Ectodermal cell (in vitro differentiated cells): Measurements from ENCODE around the gene MAGI1.

Experiments used
- H3K27ac ChIP-seq: 2 replicates; pipeline ENCODE4 v1.7.0; 2013; ENCODE audit warnings: mild to moderate bottlenecking, low read depth, low read length; ENCODE audit not compliant: insufficient read depth, poor library complexity, severe bottlenecking
- H3K27me3 ChIP-seq: 2 replicates; pipeline ENCODE4 v1.7.0; 2013; ENCODE audit warnings: mild to moderate bottlenecking, low read length; ENCODE audit not compliant: insufficient read depth, control insufficient read depth, poor library complexity, severe bottlenecking
- H3K36me3 ChIP-seq: one replicate; pipeline ENCODE4 v1.7.0; 2013; ENCODE audit warnings: low read length; ENCODE audit not compliant: control insufficient read depth, insufficient read depth
- H3K4me1 ChIP-seq: one replicate; pipeline ENCODE4 v1.7.0; 2013; ENCODE audit warnings: low read length; ENCODE audit not compliant: control insufficient read depth, insufficient read depth
- H3K4me3 ChIP-seq: 2 replicates; pipeline ENCODE4 v1.7.0; 2013; ENCODE audit warnings: low read depth, low read length, control low read depth; ENCODE audit not compliant: insufficient read depth
- H3K9me3 ChIP-seq: 2 replicates; pipeline ENCODE4 v1.7.0; 2013; ENCODE audit warnings: mild to moderate bottlenecking, low read length, moderate library complexity; ENCODE audit not compliant: control insufficient read depth
- WGBS, 2 experiments: methylation state at CpG; one replicate each; pipeline ENCODE4 v1.1.7; 2013; ENCODE audit warnings: missing lambda C conversion rate in 2 of 2; 5-methylcytosine and 5-hydroxymethylcytosine counted together

Gene MAGI1

DNA sequence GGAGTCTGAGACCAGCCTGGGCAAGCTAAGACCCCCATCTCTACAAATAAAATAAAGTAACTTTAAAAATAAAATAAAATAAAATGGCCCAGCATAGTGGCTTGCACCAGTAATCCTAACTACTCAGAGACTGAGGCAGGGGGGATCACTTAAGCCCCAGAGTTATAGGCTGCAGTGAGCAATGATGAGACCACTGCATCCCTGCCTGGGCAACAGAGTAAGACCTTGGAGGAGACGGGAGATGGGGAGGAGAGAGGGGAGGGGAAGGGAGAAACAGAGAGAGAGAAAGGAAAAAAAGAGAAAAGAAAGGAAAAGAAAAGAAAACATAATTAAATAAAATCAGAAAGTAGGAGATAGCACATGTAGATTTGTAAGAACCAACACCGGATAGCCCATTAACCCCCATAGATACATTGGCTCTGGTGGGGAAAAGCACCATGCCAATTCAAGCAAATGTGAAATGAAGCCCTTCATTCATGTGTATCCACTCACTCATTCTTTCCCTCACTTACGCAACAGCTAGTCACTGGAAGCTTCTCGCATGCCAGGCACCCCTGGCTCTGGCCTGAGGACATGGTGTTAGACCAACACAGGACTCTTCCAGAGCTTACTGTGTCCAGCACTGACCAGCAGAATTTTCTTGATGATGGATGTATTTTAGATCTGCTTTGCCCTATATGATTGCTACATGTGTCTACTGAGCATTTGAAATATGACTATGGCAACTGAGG lies 183.2 kb downstream of the MAGI1 start:
- no peak overlapping the region for H3K4me3 ChIP-seq
- no peaks in the 10 kb centered on the region for H3K36me3 ChIP-seq
- H3K27me3 ChIP-seq: no peaks in the 10 kb centered on the region
- H3K27ac ChIP-seq: no peak overlapping the region
- no peaks in the 10 kb centered on the region for H3K9me3 ChIP-seq
- no peaks in the 10 kb centered on the region for H3K4me1 ChIP-seq
- 92 to 93% methylated on average over 3 of the region's 4 CpGs for WGBS, 2 experiments

GRCh38 chr3:65854606-65855304 lies 184.0 kb downstream of the MAGI1 start:
- Histone ChIP-seq H3K36me3 (no peaks in the 10 kb centered on the region), H3K27me3 (no peaks in the 10 kb centered on the region), H3K4me1 (no peaks in the 10 kb centered on the region), H3K27ac (no peak overlapping the region), H3K4me3 (no peak overlapping the region), H3K9me3 (no peaks in the 10 kb centered on the region)
- 73% methylated on average over 8 of the region's 8 CpGs for WGBS, 2 experiments

GRCh38 chr3:65851827-65852226 lies 186.9 kb downstream of the MAGI1 start:
- H3K27ac ChIP-seq: no peak overlapping the region
- H3K9me3 ChIP-seq: no peaks in the 10 kb centered on the region
- no peak overlapping the region for H3K4me3 ChIP-seq
- WGBS, 2 experiments: 92 to 98% methylated on average over 3 to 4 of the region's 4 CpGs
- H3K36me3 ChIP-seq: no peaks in the 10 kb centered on the region
- no peaks in the 10 kb centered on the region for H3K27me3 ChIP-seq
- no peaks in the 10 kb centered on the region for H3K4me1 ChIP-seq

DNA sequence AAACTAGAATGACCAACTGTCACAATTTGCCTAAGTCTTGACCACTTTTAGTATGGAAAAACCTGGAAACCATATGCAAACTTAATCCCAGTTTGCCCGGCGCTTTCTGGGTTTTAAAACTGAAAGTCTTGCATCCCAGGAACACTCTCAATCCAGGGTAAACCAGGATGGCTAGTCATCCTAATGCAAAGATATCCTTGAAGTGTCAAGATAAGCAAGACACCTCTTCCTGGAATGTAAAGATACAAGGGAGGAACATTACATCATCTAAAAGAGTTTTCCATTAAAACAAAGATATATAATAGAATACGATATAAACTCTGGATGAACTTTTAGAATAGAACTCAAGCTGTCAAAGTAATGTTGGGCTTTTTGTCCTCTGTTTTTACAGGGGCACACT lies 188.5 kb downstream of the MAGI1 start:
- no peaks in the 10 kb centered on the region for H3K4me1 ChIP-seq
- WGBS, 2 experiments: 94 to 95% methylated on average over 3 of the region's 3 CpGs
- H3K27me3 ChIP-seq: no peaks in the 10 kb centered on the region
- no peak overlapping the region for H3K4me3 ChIP-seq
- H3K27ac ChIP-seq: no peak overlapping the region
- H3K9me3 ChIP-seq: no peaks in the 10 kb centered on the region
- no peaks in the 10 kb centered on the region for H3K36me3 ChIP-seq

DNA sequence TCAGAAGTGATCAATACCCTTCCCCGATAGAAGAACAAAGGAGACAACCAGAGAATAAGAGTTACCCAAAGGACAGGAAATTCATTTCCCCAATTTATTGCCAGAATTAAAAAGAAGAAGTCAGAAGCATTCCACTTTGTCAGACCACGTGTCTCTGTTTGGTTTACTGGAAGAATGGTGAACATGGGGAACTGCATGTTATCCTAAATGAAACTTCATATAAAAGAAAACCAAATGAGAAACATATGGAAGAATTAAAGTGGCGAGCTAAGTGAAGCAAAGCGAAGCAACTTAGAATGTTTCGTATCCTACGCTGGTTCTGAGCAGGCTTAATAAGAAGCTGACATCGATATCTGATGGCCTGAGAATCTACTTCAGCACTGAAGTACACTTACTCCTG lies 190.7 kb downstream of the MAGI1 start:
- Histone ChIP-seq H3K27me3 (no peaks in the 10 kb centered on the region), H3K9me3 (no peaks in the 10 kb centered on the region), H3K4me3 (no peak overlapping the region), H3K27ac (no peak overlapping the region), H3K36me3 (no peaks in the 10 kb centered on the region), H3K4me1 (no peaks in the 10 kb centered on the region)
- 93 to 95% methylated on average over 6 to 7 of the region's 7 CpGs for WGBS, 2 experiments

- no peaks in the 10 kb centered on the region for H3K36me3 ChIP-seq
- no peak overlapping the region for H3K4me3 ChIP-seq
- H3K9me3 ChIP-seq: no peaks in the 10 kb centered on the region
- H3K27ac ChIP-seq: no peak overlapping the region
- WGBS, 2 experiments: 92 to 100% methylated on average over 1 of the region's 1 CpG
- H3K27me3 ChIP-seq: no peaks in the 10 kb centered on the region
- H3K4me1 ChIP-seq: no peaks in the 10 kb centered on the region
These were observed 191.8 kb downstream of the MAGI1 start for GRCh38 chr3:65846936-65847335.

DNA sequence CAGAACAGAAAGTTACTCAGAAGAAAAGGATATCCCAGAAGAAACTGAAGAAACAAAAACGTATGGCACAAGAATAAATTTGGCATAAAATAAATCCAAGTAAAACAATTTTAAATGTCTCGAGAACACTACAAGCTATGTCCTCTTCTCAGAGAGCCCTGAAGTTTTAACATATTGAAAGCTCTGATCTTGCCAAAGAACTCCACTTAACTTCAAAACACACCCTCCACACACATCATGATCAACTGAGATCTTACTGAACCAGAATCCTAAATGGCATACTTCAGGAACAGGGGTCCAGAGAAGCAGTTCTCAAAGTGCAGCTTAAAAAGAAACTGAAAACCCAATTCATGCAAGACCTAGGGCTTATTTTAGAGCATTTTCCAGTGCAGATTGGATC lies 194.3 kb downstream of the MAGI1 start:
- Histone ChIP-seq H3K4me1 (no peaks in the 10 kb centered on the region), H3K27ac (no peak overlapping the region), H3K27me3 (no peaks in the 10 kb centered on the region), H3K9me3 (no peaks in the 10 kb centered on the region), H3K36me3 (no peaks in the 10 kb centered on the region), H3K4me3 (no peak overlapping the region)
- WGBS, 2 experiments: 92 to 96% methylated on average over 2 of the region's 2 CpGs

GRCh38 chr3:65843732-65844131 lies 195.0 kb downstream of the MAGI1 start:
- Histone ChIP-seq H3K4me1 (no peaks in the 10 kb centered on the region), H3K27me3 (no peaks in the 10 kb centered on the region), H3K27ac (no peak overlapping the region), H3K9me3 (no peaks in the 10 kb centered on the region), H3K4me3 (no peak overlapping the region), H3K36me3 (no peaks in the 10 kb centered on the region)
- WGBS, 2 experiments: 83 to 95% methylated on average over 1 of the region's 1 CpG

GRCh38 chr3:65837604-65838003 lies 201.1 kb downstream of the MAGI1 start:
- Histone ChIP-seq H3K4me1 (no peaks in the 10 kb centered on the region), H3K4me3 (no peak overlapping the region), H3K27me3 (no peaks in the 10 kb centered on the region), H3K36me3 (no peaks in the 10 kb centered on the region), H3K9me3 (no peaks in the 10 kb centered on the region), H3K27ac (no peak overlapping the region)
- 82 to 87% methylated on average over 3 to 4 of the region's 4 CpGs for whole genome bisulfite sequencing, 2 experiments

- Histone ChIP-seq H3K9me3 (no peaks in the 10 kb centered on the region), H3K4me3 (no peak overlapping the region), H3K4me1 (no peaks in the 10 kb centered on the region), H3K36me3 (no peaks in the 10 kb centered on the region), H3K27me3 (no peaks in the 10 kb centered on the region), H3K27ac (no peak overlapping the region)
- WGBS, 2 experiments: 96 to 97% methylated on average over 1 of the region's 1 CpG
These were observed 202.7 kb downstream of the MAGI1 start for GRCh38 chr3:65836047-65836446.
